EH (cell line): ENCODE results near the gene CYP27C1.
"Not testable (repeated sequence)": the region's sequence is repeated elsewhere in the genome, so short reads cannot be mapped to it uniquely, and the experiment has no call there.

ENCODE experiments used
- DNase-seq: peaks from one replicate; pipeline ENCODE4 v3.0.0-alpha.2; 2015; ENCODE audit warnings: low read depth

CYP27C1 gene

GRCh38 chr2:127170452-127171197 is 49.5 kb downstream of the CYP27C1 start:
- DNase-seq = no peak

- DNase-seq = no peak
These were observed 50.1 kb downstream of the CYP27C1 start for GRCh38 chr2:127170021-127170420.

- no peak for DNase-seq
These were observed 50.9 kb downstream of the CYP27C1 start for GRCh38 chr2:127169066-127169660.

DNA sequence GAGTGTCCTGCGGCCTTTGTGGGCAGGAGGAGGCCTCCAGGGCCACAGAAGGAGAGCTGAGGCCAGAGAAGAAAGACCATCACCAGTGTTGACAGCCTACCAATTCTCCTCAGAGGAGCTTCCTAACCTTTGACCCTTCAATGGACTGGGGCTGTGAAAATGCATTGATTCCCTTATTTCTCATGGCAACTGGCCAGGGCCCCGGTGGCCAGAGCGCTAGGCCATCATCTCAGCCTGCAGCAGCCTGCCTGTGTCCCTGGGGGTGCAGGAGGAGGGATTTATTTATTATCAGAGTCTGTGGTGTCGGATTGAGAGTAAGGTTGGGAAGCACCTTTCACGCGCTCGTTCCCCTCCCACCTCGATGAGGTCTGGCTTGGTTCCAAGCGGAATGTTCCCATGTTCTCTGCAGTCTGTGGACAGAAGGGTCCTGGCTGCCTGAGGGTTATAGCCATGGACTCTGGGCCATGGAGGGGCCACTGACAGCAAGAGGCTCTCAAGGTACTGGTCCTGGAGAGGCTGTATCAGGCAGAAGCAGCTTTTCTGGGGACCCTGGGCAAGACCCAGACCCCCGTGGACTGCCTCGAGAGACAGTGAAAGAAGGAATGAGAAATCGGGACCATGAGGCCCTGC is 53.8 kb downstream of the CYP27C1 start:
- DNase-seq = no peak

DNA sequence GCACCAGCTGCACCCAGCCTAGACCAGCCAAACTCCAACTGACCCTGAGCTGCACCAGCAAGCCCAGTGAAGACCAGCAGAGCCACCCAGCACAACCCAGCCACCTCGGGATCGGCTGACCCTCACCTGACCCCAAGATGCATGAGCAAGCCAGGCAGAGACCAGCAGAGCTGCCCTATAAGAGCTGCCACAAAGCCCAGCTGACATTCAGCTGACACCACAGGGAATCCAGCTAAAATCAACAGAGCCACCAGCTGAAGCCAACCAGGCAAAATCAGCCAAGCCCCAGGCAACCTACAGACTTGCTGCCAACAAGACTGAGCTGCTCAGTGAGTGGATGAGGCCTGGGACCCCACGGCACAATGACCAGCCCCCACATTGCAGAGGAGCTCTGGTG is 54.6 kb downstream of the CYP27C1 start:
- DNase-seq = peak; percentile 33

DNA sequence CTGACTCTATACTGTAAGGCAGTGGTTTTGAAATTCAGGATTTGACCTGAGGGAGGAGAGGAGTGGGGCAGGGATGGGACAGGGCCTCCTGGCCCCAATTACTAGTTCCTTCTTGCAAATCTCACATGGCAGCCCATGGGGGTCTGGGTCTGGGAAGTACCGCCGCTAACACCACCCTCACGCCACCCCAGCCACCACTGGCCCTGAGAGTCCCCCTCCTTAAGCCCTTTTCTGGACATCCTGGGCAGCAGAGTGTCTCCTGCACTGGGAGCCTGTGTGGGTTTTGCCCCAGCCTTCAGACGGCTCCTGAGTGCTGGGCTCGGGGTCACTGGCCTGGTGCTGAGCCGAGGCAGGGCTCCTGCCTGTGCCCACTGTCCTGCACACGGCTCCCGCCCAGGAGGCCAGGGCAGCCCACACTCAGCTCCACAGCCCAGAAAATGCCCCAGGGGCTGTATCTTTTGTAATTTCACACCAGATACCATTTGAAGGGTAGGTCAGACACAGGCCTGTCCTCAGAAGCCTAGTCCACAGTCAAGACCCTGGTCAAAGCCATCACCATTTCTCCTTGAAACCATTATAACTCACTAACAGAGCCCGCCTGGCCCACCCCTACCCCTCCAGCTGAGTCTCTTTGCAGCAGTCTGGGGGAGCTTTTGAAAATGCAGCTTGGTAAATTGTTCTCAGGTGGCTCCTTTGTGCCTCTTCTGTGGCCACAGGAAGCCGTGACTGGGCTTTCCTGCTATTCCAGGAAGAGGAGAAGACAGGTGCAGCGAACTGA is 55.1 kb downstream of the CYP27C1 start:
- no peak for DNase-seq

- no peak for DNase-seq
These were observed 56.2 kb downstream of the CYP27C1 start for GRCh38 chr2:127163921-127164320.

- DNase-seq = not testable (repeated sequence)
These were observed 57.1 kb downstream of the CYP27C1 start for GRCh38 chr2:127163090-127163406.

DNA sequence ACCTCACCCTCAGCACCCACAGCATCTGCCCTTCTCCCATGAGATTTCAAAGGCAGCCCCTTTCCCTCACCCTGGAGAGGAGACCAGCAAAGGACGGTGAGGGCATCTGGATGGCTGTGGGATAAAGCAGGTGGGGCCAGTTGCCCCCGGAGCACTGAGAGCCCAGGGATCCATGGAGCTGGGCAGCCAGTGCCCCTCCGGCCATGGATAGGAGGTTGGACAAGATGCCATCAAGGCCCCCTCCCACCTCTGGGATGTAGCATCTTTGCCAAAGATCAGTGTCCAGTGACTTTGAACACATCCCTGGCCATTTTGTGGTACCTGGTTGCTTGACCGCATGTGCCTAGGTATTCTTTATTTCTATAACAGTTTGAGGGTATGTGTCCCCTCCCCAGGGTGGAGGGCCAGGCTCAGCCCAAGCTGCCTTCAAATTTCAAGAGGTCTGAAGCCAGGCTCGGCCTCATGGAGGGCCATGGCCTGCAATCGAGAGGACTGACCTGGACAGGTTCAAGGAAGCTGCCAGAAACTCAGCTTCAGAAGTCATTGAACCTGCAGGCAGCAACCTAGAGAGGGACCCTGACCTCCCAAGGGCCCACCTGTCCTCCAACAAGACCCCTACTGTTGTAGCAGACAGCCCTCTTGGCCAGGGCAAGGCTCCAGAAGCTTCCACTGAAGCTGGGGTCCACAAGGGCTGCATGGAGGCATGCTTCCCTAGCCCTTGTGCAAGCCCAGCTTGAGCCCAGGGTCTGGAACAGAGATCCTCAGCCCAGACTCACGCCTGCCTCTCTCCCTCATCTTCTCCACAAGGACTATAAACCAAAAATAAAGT is 57.6 kb downstream of the CYP27C1 start:
- no peak for DNase-seq

DNA sequence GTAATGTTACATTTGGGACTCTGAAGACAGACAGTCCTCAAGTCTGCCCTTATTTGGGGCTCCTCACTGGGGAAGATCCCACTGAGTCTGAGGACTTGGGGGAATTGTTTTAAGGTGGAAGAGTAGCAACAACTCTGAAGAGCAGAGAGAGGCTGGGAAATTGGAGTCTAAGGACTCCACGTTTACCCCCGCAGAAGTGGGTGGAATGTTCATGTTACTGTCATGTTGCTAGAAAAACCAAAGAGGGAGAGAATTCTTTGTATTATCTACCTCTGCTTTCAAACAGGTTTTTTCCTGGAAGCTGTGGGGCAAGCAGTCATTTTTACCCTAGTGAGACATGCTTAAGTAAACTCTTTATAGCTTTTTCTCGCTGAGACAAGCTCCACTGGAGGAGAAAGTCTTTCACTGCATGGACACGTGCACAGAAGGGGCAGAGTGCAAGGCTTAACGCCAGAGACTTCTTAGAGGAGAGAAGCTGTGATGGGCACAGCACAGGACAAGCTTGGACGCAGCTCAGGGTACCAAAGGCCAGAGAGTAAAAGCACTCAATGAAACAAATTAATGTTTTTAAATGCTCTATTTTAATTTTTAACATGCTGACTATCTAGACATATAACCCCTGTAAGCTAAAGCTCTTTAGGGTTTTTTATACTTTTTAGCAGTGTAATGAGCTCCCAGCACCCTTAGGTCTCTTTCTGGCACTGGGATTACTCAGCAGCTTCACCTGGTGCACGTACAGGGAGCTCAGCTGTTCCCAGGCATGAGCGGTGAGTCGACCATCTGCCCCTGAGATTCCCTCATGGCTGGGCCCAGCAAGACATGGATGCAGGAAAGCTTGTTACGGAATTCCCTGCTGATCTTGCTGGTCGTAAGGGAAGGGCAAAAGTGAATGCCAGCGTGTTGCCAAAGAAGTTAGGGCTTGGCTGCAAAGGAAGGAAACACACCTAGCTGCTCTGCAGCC is 58.6 kb downstream of the CYP27C1 start:
- DNase-seq = no peak

DNA sequence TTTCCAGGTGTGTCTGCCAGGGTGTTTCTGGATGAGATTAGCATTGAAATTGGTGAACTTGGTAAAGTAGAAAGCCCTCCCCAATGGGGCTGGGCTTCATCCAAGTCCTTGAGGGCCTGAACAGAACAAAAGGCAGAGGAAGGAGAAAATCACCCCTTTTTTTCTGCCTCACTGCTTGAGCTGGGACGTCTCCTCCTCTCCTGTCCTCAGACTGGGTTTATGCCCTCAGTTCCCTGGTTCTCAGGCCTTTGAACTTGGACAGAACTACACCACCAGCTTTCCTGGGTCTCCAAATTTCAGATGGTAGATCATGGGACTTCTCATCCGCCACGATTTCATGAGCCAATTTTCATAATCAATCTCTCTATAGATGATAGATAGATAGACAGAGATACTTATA is 59.4 kb downstream of the CYP27C1 start:
- DNase-seq = no peak

- DNase-seq = no peak
These were observed 60.6 kb downstream of the CYP27C1 start for GRCh38 chr2:127159543-127159942.

GRCh38 chr2:127158614-127159290 is 61.3 kb downstream of the CYP27C1 start:
- DNase-seq = no peak

- peak; percentile 52 for DNase-seq
These were observed 62.2 kb downstream of the CYP27C1 start for GRCh38 chr2:127157651-127158485.

- DNase-seq = no peak
These were observed 63.0 kb downstream of the CYP27C1 start for GRCh38 chr2:127157114-127157513.

DNA sequence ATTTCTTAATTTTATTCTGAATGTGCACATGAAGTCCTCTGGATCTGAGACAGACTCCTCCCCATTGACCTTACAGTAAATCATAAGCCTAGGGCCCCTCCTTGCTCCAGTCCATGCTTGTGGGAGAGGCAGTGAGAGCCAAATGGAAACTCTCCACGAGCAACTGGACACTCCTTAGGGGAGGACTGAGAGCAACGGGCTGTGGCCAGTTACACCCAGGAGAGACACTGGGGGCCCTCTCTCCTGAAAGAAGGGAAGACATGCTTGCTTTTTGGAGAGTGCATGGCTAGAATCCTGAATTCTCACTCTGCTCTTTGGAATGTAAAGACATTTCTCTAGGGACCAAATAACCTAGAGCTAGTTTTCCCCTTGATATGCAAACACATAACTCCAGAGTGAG is 64.2 kb downstream of the CYP27C1 start:
- DNase-seq = peak; percentile 50

- DNase-seq = peak; percentile 48
These were observed 65.0 kb downstream of the CYP27C1 start for GRCh38 chr2:127155028-127155581.

DNA sequence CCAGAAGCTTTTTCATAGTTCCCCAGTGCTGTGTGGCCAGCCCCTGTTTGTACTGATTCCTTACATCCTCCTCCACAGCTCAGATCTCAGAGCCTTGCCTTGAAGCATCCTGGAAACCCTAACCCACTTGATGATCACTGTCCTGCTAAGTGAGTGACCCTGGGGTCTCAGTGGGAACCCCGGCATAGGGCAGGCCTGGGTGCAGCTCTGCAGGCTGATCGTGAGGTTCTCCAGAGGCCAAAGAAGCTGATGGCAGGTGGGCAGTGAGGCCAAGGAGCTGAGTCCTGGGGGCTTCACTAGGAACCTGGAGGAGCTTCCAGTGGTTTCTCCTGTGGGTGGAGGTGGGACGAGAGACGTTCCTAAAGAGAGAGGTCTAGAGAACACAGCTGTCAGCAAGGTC is 65.7 kb downstream of the CYP27C1 start:
- no peak for DNase-seq

- DNase-seq = peak; percentile 95
These were observed 66.4 kb downstream of the CYP27C1 start for GRCh38 chr2:127153691-127154158.
